H1 (cell line): Measurements from ENCODE around the gene TDRD3. TPM values are rescaled to one million over a fixed set of nuclear protein-coding genes. Genes with fewer than 3 reads are reported as not detected.

Source experiments
- CTCF ChIA-PET: fragments of 300-600 bp; sonication (Branson Sonifier 250); formaldehyde crosslinking; loops from one replicate; lab custom pipeline; 2021; ENCODE audit not compliant: partially characterized antibody; lab: Charles Lee
- POLR2A ChIA-PET: fragments of 300-600 bp; sonication (Branson Sonifier 250); formaldehyde crosslinking; loops from one replicate; lab custom pipeline; 2021; ENCODE audit warnings: inconsistent platforms; ENCODE audit not compliant: partially characterized antibody; lab: Charles Lee
- DNase-seq, 2 experiments: peaks; one replicate each; pipeline versions ENCODE4 v3.0.0 to v3.0.0-alpha.2; 2010 to 2022; ENCODE audit warnings: low spot score in 2 of 2, low read depth in 1 of 2, mixed read lengths in 1 of 2
- FAIRE-seq: peaks from 2 replicates; lab custom pipeline; 2011; peaks lifted over from hg19 to GRCh38; lab: Jason Lieb, UNC
- H2AFZ ChIP-seq: 2 replicates; pipeline ENCODE4 v1.8.1; 2012; ENCODE audit warnings: low read length, inconsistent platforms
- H2AK5ac ChIP-seq: 2 replicates; pipeline ENCODE4 v1.6.1; 2013; ENCODE audit warnings: low read depth, low read length
- H2BK120ac ChIP-seq: replicated peaks from 2 replicates; pipeline ENCODE3; 2013; ENCODE audit warnings: low read depth, low read length, inconsistent platforms
- H2BK12ac ChIP-seq: 2 replicates; pipeline ENCODE4 v1.6.1; 2013; ENCODE audit warnings: low read depth, low read length
- H2BK15ac ChIP-seq: 2 replicates; pipeline ENCODE4 v1.6.1; 2013; ENCODE audit warnings: low read length
- H2BK20ac ChIP-seq: 2 replicates; pipeline ENCODE4 v1.6.1; 2013; ENCODE audit warnings: low read length
- H2BK5ac ChIP-seq: 2 replicates; pipeline ENCODE4 v1.6.1; 2013; ENCODE audit warnings: low read depth, low read length
- H3K14ac ChIP-seq: 2 replicates; pipeline ENCODE4 v1.6.1; 2013; ENCODE audit warnings: inconsistent platforms; ENCODE audit not compliant: insufficient read length
- H3K18ac ChIP-seq: 2 replicates; pipeline ENCODE4 v1.6.1; 2013; ENCODE audit warnings: low read length; ENCODE audit errors: extremely low read depth
- H3K23ac ChIP-seq: 2 replicates; pipeline ENCODE4 v1.6.1; 2013; ENCODE audit warnings: inconsistent platforms; ENCODE audit not compliant: insufficient read length
- H3K23me2 ChIP-seq: 2 replicates; pipeline ENCODE4 v1.6.1; 2013; ENCODE audit warnings: low read depth, low read length
- H3K27ac ChIP-seq: 2 replicates; pipeline ENCODE4 v1.6.1; 2011; ENCODE audit warnings: low read depth, low read length, inconsistent platforms
- H3K27me3 ChIP-seq, 4 experiments: replicated peaks in 1 of 4; 1 replicate in 1 of 4; 2 replicates in 3 of 4; pipeline versions ENCODE4 v1.6.1 to v1.8.1; 2011 to 2013; ENCODE audit warnings: low read length in 3 of 4, mild to moderate bottlenecking in 3 of 4, inconsistent platforms in 2 of 4, mixed read lengths in 2 of 4, moderate library complexity in 1 of 4; ENCODE audit not compliant: control insufficient read depth in 3 of 4, insufficient read depth in 3 of 4; ENCODE audit errors: extremely low read depth in 1 of 4
- H3K36me3 ChIP-seq, 4 experiments: 2 replicates each; pipeline versions ENCODE4 v1.6.1 to v1.8.1; 2011 to 2013; ENCODE audit warnings: mild to moderate bottlenecking in 4 of 4, low read length in 3 of 4, moderate library complexity in 2 of 4, control low read depth in 1 of 4, inconsistent platforms in 1 of 4; ENCODE audit not compliant: insufficient read depth in 4 of 4, control insufficient read depth in 2 of 4
- H3K4ac ChIP-seq: replicated peaks from 2 replicates; pipeline ENCODE3; 2013; ENCODE audit warnings: low read length, low read depth, mixed read lengths, inconsistent platforms; ENCODE audit not compliant: insufficient read length
- H3K4me1 ChIP-seq, 4 experiments: replicated peaks in 1 of 4; 1 replicate in 1 of 4; 2 replicates in 3 of 4; pipeline versions ENCODE4 v1.6.1 to v1.8.1; 2011 to 2013; ENCODE audit warnings: low read length in 3 of 4, inconsistent platforms in 2 of 4, mixed read lengths in 1 of 4; ENCODE audit not compliant: insufficient read depth in 4 of 4, control insufficient read depth in 3 of 4
- H3K4me2 ChIP-seq, 2 experiments: 2 replicates each; pipeline versions ENCODE4 v1.6.1 to v1.8.1; 2011 to 2013; ENCODE audit warnings: low read depth in 2 of 2, low read length in 2 of 2, control low read depth in 1 of 2, inconsistent platforms in 1 of 2, mild to moderate bottlenecking in 1 of 2; ENCODE audit not compliant: insufficient read depth in 1 of 2
- H3K4me3 ChIP-seq, 4 experiments: fragments of 200-600, 300-600 bp in 1 of 4; sonication (generic), shearing (Covaris generic), sonication (Bioruptor Twin) in 1 of 4; 2 replicates each; pipeline versions ENCODE4 v1.5.1 to v1.8.1; 2011 to 2016; ENCODE audit warnings: low read length in 4 of 4, low read depth in 3 of 4, control low read depth in 2 of 4, inconsistent platforms in 2 of 4, mild to moderate bottlenecking in 2 of 4, mixed read lengths in 1 of 4, moderate library complexity in 1 of 4; ENCODE audit not compliant: insufficient read depth in 2 of 4; ENCODE audit errors: extremely low read depth in 1 of 4
- H3K56ac ChIP-seq: replicated peaks from 2 replicates; pipeline ENCODE3; 2013; ENCODE audit warnings: low read depth, mild to moderate bottlenecking, mixed read lengths, low read length, inconsistent platforms; ENCODE audit not compliant: insufficient read length
- H3K79me1 ChIP-seq: 2 replicates; pipeline ENCODE4 v1.6.1; 2013; ENCODE audit warnings: low read depth, low read length, control low read depth
- H3K79me2 ChIP-seq, 2 experiments: 2 replicates each; pipeline versions ENCODE4 v1.6.1 to v1.8.1; 2012 to 2013; ENCODE audit warnings: low read length in 2 of 2, mild to moderate bottlenecking in 2 of 2, inconsistent platforms in 1 of 2; ENCODE audit not compliant: insufficient read depth in 2 of 2, control insufficient read depth in 1 of 2
- H3K9ac ChIP-seq, 4 experiments: replicated peaks in 1 of 4; 1 replicate in 1 of 4; 2 replicates in 3 of 4; pipeline versions ENCODE4 v1.6.1 to v1.8.1; 2011 to 2013; ENCODE audit warnings: low read depth in 3 of 4, low read length in 3 of 4, control low read depth in 2 of 4, mild to moderate bottlenecking in 2 of 4, moderate library complexity in 2 of 4, inconsistent platforms in 1 of 4; ENCODE audit errors: extremely low read depth in 1 of 4
- H3K9me3 ChIP-seq, 2 experiments: 2 replicates each; pipeline versions ENCODE4 v1.6.1 to v1.8.1; 2012 to 2013; ENCODE audit warnings: mild to moderate bottlenecking in 2 of 2, moderate library complexity in 2 of 2, control low read depth in 1 of 2, inconsistent platforms in 1 of 2, low read depth in 1 of 2, low read length in 1 of 2, mixed read lengths in 1 of 2; ENCODE audit not compliant: insufficient read depth in 2 of 2
- H4K20me1 ChIP-seq, 2 experiments: replicated peaks in 1 of 2; 2 replicates each; pipeline versions ENCODE3 to v1.8.1; 2011 to 2013; ENCODE audit warnings: inconsistent platforms in 2 of 2, low read length in 2 of 2, mild to moderate bottlenecking in 1 of 2; ENCODE audit not compliant: insufficient read depth in 2 of 2, control insufficient read depth in 1 of 2
- H4K5ac ChIP-seq: 2 replicates; pipeline ENCODE4 v1.6.1; 2013; ENCODE audit warnings: low read length, low read depth, mixed read lengths, inconsistent platforms; ENCODE audit not compliant: insufficient read length
- H4K8ac ChIP-seq: 2 replicates; pipeline ENCODE4 v1.8.0; 2013; ENCODE audit warnings: mild to moderate bottlenecking, moderate library complexity, low read length, inconsistent platforms; ENCODE audit not compliant: insufficient read depth; ENCODE audit errors: extremely low read depth
- H4K91ac ChIP-seq: replicated peaks from 2 replicates; pipeline ENCODE3; 2013; ENCODE audit warnings: low read length, mixed read lengths, inconsistent platforms; ENCODE audit not compliant: insufficient read length
- ATF3 ChIP-seq: IDR thresholded peaks from 2 replicates; pipeline ENCODE4 v1.6.1; 2011; ENCODE audit warnings: low read depth, mild to moderate bottlenecking, low read length; ENCODE audit not compliant: insufficient read depth
- EGR1 ChIP-seq: IDR thresholded peaks from 2 replicates; pipeline ENCODE4 v1.6.1; 2011; ENCODE audit warnings: low read depth, low read length, borderline replicate concordance
- WGBS, 2 experiments: shearing (Covaris generic) in 1 of 2; methylation state at CpG; one replicate each; pipeline versions ENCODE4 v1.1.6 to v1.1.7; 2013 to 2015; ENCODE audit warnings: low lambda C conversion rate in 2 of 2, mixed read lengths in 2 of 2, inconsistent platforms in 1 of 2, low coverage in 1 of 2, missing lambda C conversion rate in 1 of 2; ENCODE audit not compliant: insufficient replicate concordance in 2 of 2, insufficient coverage in 1 of 2, insufficient read length in 1 of 2; ENCODE audit errors: extremely low coverage in 1 of 2, missing lambda C conversion rate in 1 of 2; 5-methylcytosine and 5-hydroxymethylcytosine counted together
- polyA plus RNA-seq, 7 experiments: library from polyadenylated mRNA; depleted of rRNA in 3 of 7; stranded (reverse) in 5 of 7; unstranded in 2 of 7; fragments of >200 nt in 5 of 7; fragments of 200-250 nt in 2 of 7; gene quantifications; 1 replicate in 5 of 7; 2 replicates in 1 of 7; 4 replicates in 1 of 7; pipeline versions ENCODE4 v1.2.1 to v1.2.3, GENCODE V29; 2011 to 2013; ENCODE audit warnings: missing spikeins in 2 of 7, mixed read lengths in 2 of 7
- total RNA-seq: library from RNA; stranded (reverse); fragmentation: NEBNext Ultra II Directional; extraction: Animal tissue kit (Norgen Biotek cat#: 25700); gene quantifications from 2 replicates; pipeline ENCODE4 v1.2.1, GENCODE V29; 2021

The TDRD3 gene
- total and polyA plus RNA-seq, 2 of the 8 experiments (the other 6 are each of a cell fraction or from before 2014, with no cell fraction given): 2.5 to 14.7 TPM

GRCh38 chr13:60441761-60442160 is 44.7 kb downstream of the TDRD3 start:
- H4K91ac ChIP-seq: no peak overlapping the region
- peaks cover 0 to 2% of the 10 kb centered on the region in 2 experiments; a peak in 1 of 4 replicates for H3K79me2 ChIP-seq
- H2BK20ac ChIP-seq: no peak overlapping the region
- ChIA-PET CTCF (interaction anchor here (0.6 to 1.3 kb wide), 3 partner anchors 9 to 599 kb away, joined by 3 to 4 read pairs (median 3); no protein-coding TSS in a partner anchor), POLR2A (interaction anchor here (0.6 kb wide), 1 partner anchor 164 kb away, joined by 3 read pairs; no protein-coding TSS in a partner anchor)
- no peak overlapping the region for H3K27ac ChIP-seq
- 92% methylated on average over 1 of the region's 1 CpG; no CpG with 5 or more reads in 1 of the 2 experiments for WGBS, 2 experiments
- no peak overlapping the region for H3K14ac ChIP-seq
- no peak overlapping the region for H3K4ac ChIP-seq
- H3K9ac ChIP-seq: no peak overlapping the region
- H3K23ac ChIP-seq: no peak overlapping the region
- H3K36me3 ChIP-seq: no peaks in the 10 kb centered on the region
- H4K5ac ChIP-seq: no peak overlapping the region
- H2BK120ac ChIP-seq: no peak overlapping the region
- no peak for TF ChIP-seq ATF3
- TF ChIP-seq EGR1: no peak
- H2AFZ ChIP-seq: no peak overlapping the region
- H2BK12ac ChIP-seq: no peak overlapping the region
- H3K4me1 ChIP-seq: no peaks in the 10 kb centered on the region
- no peak for FAIRE-seq
- H3K79me1 ChIP-seq: no peaks in the 10 kb centered on the region
- no peak overlapping the region for H2AK5ac ChIP-seq
- H2BK15ac ChIP-seq: no peak overlapping the region
- H3K27me3 ChIP-seq: no peaks in the 10 kb centered on the region
- H4K8ac ChIP-seq: no peak overlapping the region
- no peak overlapping the region for H3K4me3 ChIP-seq
- H3K56ac ChIP-seq: no peak overlapping the region
- no peak for DNase-seq
- H2BK5ac ChIP-seq: no peak overlapping the region
- no peak overlapping the region for H3K4me2 ChIP-seq
- H4K20me1 ChIP-seq: no peaks in the 10 kb centered on the region
- no peaks in the 10 kb centered on the region for H3K23me2 ChIP-seq
- H3K18ac ChIP-seq: no peak overlapping the region
- no peaks in the 10 kb centered on the region for H3K9me3 ChIP-seq
